Activated naive CD4-positive, alpha-beta T cell treated with anti-CD3 and anti-CD28 coated beads, Interleukin-2, amount 50 U/mL, for 24 hours (primary cell): ENCODE results near the gene SCPEP1.
"Not testable (repeated sequence)": the region's sequence is repeated elsewhere in the genome, so short reads cannot be mapped to it uniquely, and the experiment has no call there.

Experiments
- H3K27ac Mint-ChIP-seq: one replicate; pipeline ENCODE4 v1.8.0; 2021; ENCODE audit warnings: mild to moderate bottlenecking, mixed read lengths
- H3K27me3 Mint-ChIP-seq: one replicate; pipeline ENCODE4 v1.8.0; 2021; ENCODE audit warnings: mixed read lengths
- H3K36me3 Mint-ChIP-seq: one replicate; pipeline ENCODE4 v1.8.0; 2021; ENCODE audit warnings: mixed read lengths
- H3K4me1 Mint-ChIP-seq: one replicate; pipeline ENCODE4 v1.8.0; 2021; ENCODE audit warnings: mixed read lengths
- H3K4me3 Mint-ChIP-seq: one replicate; pipeline ENCODE4 v1.8.0; 2021; ENCODE audit warnings: mild to moderate bottlenecking, mixed read lengths
- H3K9me3 Mint-ChIP-seq: one replicate; pipeline ENCODE4 v1.8.0; 2021; ENCODE audit warnings: mixed read lengths

Gene SCPEP1

GRCh38 chr17:56948491-56948890 lies 29.4 kb upstream of the SCPEP1 start:
- no peak overlapping the region for H3K27ac Mint-ChIP-seq
- H3K9me3 Mint-ChIP-seq, result no peaks in the 10 kb centered on the region
- H3K4me3 Mint-ChIP-seq, result no peak overlapping the region
- peaks cover 4% of the 10 kb centered on the region for H3K36me3 Mint-ChIP-seq
- no peaks in the 10 kb centered on the region for H3K27me3 Mint-ChIP-seq
- peaks cover 9% of the 10 kb centered on the region for H3K4me1 Mint-ChIP-seq

- Mint-ChIP-seq H3K36me3 (peaks cover 4% of the 10 kb centered on the region), H3K4me3 (no peak overlapping the region), H3K9me3 (no peaks in the 10 kb centered on the region), H3K4me1 (peaks cover 12% of the 10 kb centered on the region), H3K27ac (no peak overlapping the region), H3K27me3 (no peaks in the 10 kb centered on the region)
These were observed 28.3 kb upstream of the SCPEP1 start for GRCh38 chr17:56949595-56949994.

- Mint-ChIP-seq H3K9me3 (no peaks in the 10 kb centered on the region), H3K36me3 (no peaks in the 10 kb centered on the region), H3K4me3 (no peak overlapping the region), H3K4me1 (peaks cover 26% of the 10 kb centered on the region), H3K27ac (no peak overlapping the region), H3K27me3 (no peaks in the 10 kb centered on the region)
These were observed 20.9 kb upstream of the SCPEP1 start for GRCh38 chr17:56956992-56957391.

- H3K27me3 Mint-ChIP-seq, result no peaks in the 10 kb centered on the region
- peak within 1 kb of the TSS; percentile 92 for H3K27ac Mint-ChIP-seq
- peak within 1 kb of the TSS; percentile 87 for H3K4me3 Mint-ChIP-seq
- H3K36me3 Mint-ChIP-seq, result no peaks in the 10 kb centered on the region
- H3K9me3 Mint-ChIP-seq, result no peaks in the 10 kb centered on the region
- H3K4me1 Mint-ChIP-seq, result peaks cover 21% of the 10 kb centered on the region
These were observed 17.1 kb upstream of the SCPEP1 start, which contains the start of gene COIL for GRCh38 chr17:56960596-56961538. Gene COIL, minus strand, starts transcription at chr17:56961050. Its CDS starts 31 bp downstream, at chr17:56961019.

GRCh38 chr17:56965241-56965640 lies 12.7 kb upstream of the SCPEP1 start:
- not testable (repeated sequence) for H3K27ac Mint-ChIP-seq, H3K27me3 Mint-ChIP-seq, H3K4me1 Mint-ChIP-seq, H3K9me3 Mint-ChIP-seq, H3K4me3 Mint-ChIP-seq, H3K36me3 Mint-ChIP-seq

- H3K4me3 Mint-ChIP-seq, H3K36me3 Mint-ChIP-seq, H3K9me3 Mint-ChIP-seq, H3K27ac Mint-ChIP-seq, H3K4me1 Mint-ChIP-seq, H3K27me3 Mint-ChIP-seq: not testable (repeated sequence)
These were observed 12.2 kb upstream of the SCPEP1 start for GRCh38 chr17:56965681-56966080.

GRCh38 chr17:56966338-56966737 lies 11.6 kb upstream of the SCPEP1 start:
- H3K9me3 Mint-ChIP-seq, result no peaks in the 10 kb centered on the region
- H3K4me1 Mint-ChIP-seq, result no peaks in the 10 kb centered on the region
- peaks cover 3% of the 10 kb centered on the region for H3K36me3 Mint-ChIP-seq
- no peak overlapping the region for H3K27ac Mint-ChIP-seq
- no peaks in the 10 kb centered on the region for H3K27me3 Mint-ChIP-seq
- H3K4me3 Mint-ChIP-seq, result no peak overlapping the region

- H3K27me3 Mint-ChIP-seq, result no peaks in the 10 kb centered on the region
- peaks cover 3% of the 10 kb centered on the region for H3K36me3 Mint-ChIP-seq
- H3K27ac Mint-ChIP-seq, result no peak overlapping the region
- no peaks in the 10 kb centered on the region for H3K9me3 Mint-ChIP-seq
- H3K4me1 Mint-ChIP-seq, result no peaks in the 10 kb centered on the region
- H3K4me3 Mint-ChIP-seq, result no peak overlapping the region
These were observed 7.0 kb upstream of the SCPEP1 start for GRCh38 chr17:56970974-56971373.

GRCh38 chr17:56972111-56972730 lies 5.7 kb upstream of the SCPEP1 start:
- Mint-ChIP-seq H3K27me3 (no peaks in the 10 kb centered on the region), H3K4me3 (no peak overlapping the region), H3K27ac (no peak overlapping the region), H3K36me3 (peaks cover 3% of the 10 kb centered on the region), H3K9me3 (no peaks in the 10 kb centered on the region), H3K4me1 (peaks cover 6% of the 10 kb centered on the region)

GRCh38 chr17:56973520-56973919 lies 4.4 kb upstream of the SCPEP1 start:
- Mint-ChIP-seq H3K4me1 (peaks cover 15% of the 10 kb centered on the region), H3K27ac (no peak overlapping the region), H3K9me3 (no peaks in the 10 kb centered on the region), H3K36me3 (peaks cover 3% of the 10 kb centered on the region), H3K4me3 (no peak overlapping the region), H3K27me3 (no peaks in the 10 kb centered on the region)

GRCh38 chr17:56974055-56974454 lies 3.9 kb upstream of the SCPEP1 start:
- Mint-ChIP-seq H3K9me3 (no peaks in the 10 kb centered on the region), H3K27ac (no peak overlapping the region), H3K27me3 (no peaks in the 10 kb centered on the region), H3K36me3 (peaks cover 3% of the 10 kb centered on the region), H3K4me3 (no peak overlapping the region), H3K4me1 (peaks cover 20% of the 10 kb centered on the region)

- Mint-ChIP-seq H3K27ac (no peak overlapping the region), H3K9me3 (no peaks in the 10 kb centered on the region), H3K27me3 (no peaks in the 10 kb centered on the region), H3K4me1 (peaks cover 24% of the 10 kb centered on the region), H3K36me3 (peaks cover 3% of the 10 kb centered on the region), H3K4me3 (no peak overlapping the region)
These were observed 2.3 kb upstream of the SCPEP1 start for GRCh38 chr17:56975656-56976055.

GRCh38 chr17:56976941-56977608 lies 856 bp upstream of the SCPEP1 start:
- peaks cover 24% of the 10 kb centered on the region for H3K4me1 Mint-ChIP-seq
- no peaks in the 10 kb centered on the region for H3K36me3 Mint-ChIP-seq
- H3K4me3 Mint-ChIP-seq, result peak overlapping the region; percentile 41
- H3K27me3 Mint-ChIP-seq, result no peaks in the 10 kb centered on the region
- no peaks in the 10 kb centered on the region for H3K9me3 Mint-ChIP-seq
- H3K27ac Mint-ChIP-seq, result no peak overlapping the region

- Mint-ChIP-seq H3K9me3 (no peaks in the 10 kb centered on the region), H3K4me1 (peaks cover 24% of the 10 kb centered on the region), H3K27ac (peak overlapping the region; percentile 90), H3K36me3 (no peaks in the 10 kb centered on the region), H3K27me3 (no peaks in the 10 kb centered on the region), H3K4me3 (peak overlapping the region; percentile 94)
These were observed 635 bp downstream of the SCPEP1 start for GRCh38 chr17:56978441-56979090.

- Mint-ChIP-seq H3K36me3 (peaks cover under 1% of the 10 kb centered on the region), H3K4me1 (peaks cover 24% of the 10 kb centered on the region)
These were observed 1.2 kb downstream of the SCPEP1 start for GRCh38 chr17:56979091-56979480.

More at GRCh38 chr17:56979091-56979480, 1.2 kb downstream of the SCPEP1 start:
- H3K4me3 Mint-ChIP-seq, result peak overlapping the region; percentile 94
- H3K27ac Mint-ChIP-seq, result no peak overlapping the region
- H3K27me3 Mint-ChIP-seq, result no peaks in the 10 kb centered on the region
- no peaks in the 10 kb centered on the region for H3K9me3 Mint-ChIP-seq
